IMR-90 (cell line): ENCODE results near the gene GNAZ. TPM values are rescaled to one million over a fixed set of nuclear protein-coding genes. Genes with fewer than 3 reads are reported as not detected.
A peak's percentile ranks its signal among the peaks of the same experiment; 100 is the strongest.

ENCODE experiments used
- ATAC-seq: fragments of 200-7000 bp; cut with Tn5 transposase; 2 replicates; pipeline ENCODE4 v1.9.1; 2020; ENCODE audit warnings: low read depth, mild to moderate bottlenecking, moderate library complexity
- BruUV-seq: library from RNA; stranded (reverse); fragments of 400-500 nt; replicated peaks from 2 replicates; lab custom pipeline; 2021; lab: Mats Ljungman, UMichigan
- CTCF ChIA-PET: fragments of 300-600 bp; formaldehyde crosslinking; extraction: SDS; loops from one replicate; lab custom pipeline; 2021; ENCODE audit warnings: antibody characterized with exemption; lab: Yijun Ruan, JAX
- POLR2A ChIA-PET: fragments of 300-600 bp; sonication (Branson Sonifier 250); formaldehyde crosslinking; loops from one replicate; lab custom pipeline; 2022; ENCODE audit warnings: antibody characterized with exemption; ENCODE audit not compliant: unreplicated experiment; lab: Charles Lee
- DNase-seq: peaks from one replicate; pipeline ENCODE4 v3.0.0; 2013
- H2AFZ ChIP-seq: replicated peaks from 2 replicates; pipeline ENCODE3; 2013; ENCODE audit warnings: low read length, mild to moderate bottlenecking; ENCODE audit not compliant: poor library complexity
- H2AK5ac ChIP-seq: 2 replicates; pipeline ENCODE4 v1.6.1; 2013; ENCODE audit warnings: low read depth, low read length, inconsistent platforms
- H2AK9ac ChIP-seq: replicated peaks from 2 replicates; pipeline ENCODE3; 2013; ENCODE audit warnings: mild to moderate bottlenecking, low read depth, low read length, moderate library complexity; ENCODE audit not compliant: poor library complexity
- H2BK120ac ChIP-seq: 2 replicates; pipeline ENCODE4 v1.6.1; 2013; ENCODE audit warnings: low read depth, low read length, inconsistent platforms
- H2BK15ac ChIP-seq: 3 replicates; pipeline ENCODE4 v1.6.1; 2013; ENCODE audit warnings: low read depth, low read length, inconsistent platforms
- H2BK20ac ChIP-seq: 2 replicates; pipeline ENCODE4 v1.6.1; 2013; ENCODE audit warnings: low read depth, mild to moderate bottlenecking, inconsistent platforms, low read length, moderate library complexity
- H2BK5ac ChIP-seq: 2 replicates; pipeline ENCODE4 v1.6.1; 2013; ENCODE audit warnings: mild to moderate bottlenecking, low read depth, low read length, inconsistent platforms; ENCODE audit not compliant: poor library complexity, severe bottlenecking
- H3K14ac ChIP-seq: replicated peaks from 2 replicates; pipeline ENCODE4 v1.6.1; 2013; ENCODE audit warnings: low read depth, low read length, inconsistent platforms
- H3K18ac ChIP-seq: 2 replicates; pipeline ENCODE4 v1.6.1; 2013; ENCODE audit warnings: low read depth, low read length, control low read depth
- H3K23ac ChIP-seq: 2 replicates; pipeline ENCODE4 v1.6.1; 2013; ENCODE audit warnings: low read depth, low read length, inconsistent platforms
- H3K27ac ChIP-seq: 2 replicates; pipeline ENCODE4 v1.5.1; 2013; ENCODE audit warnings: mild to moderate bottlenecking, control low read depth, low read length; ENCODE audit not compliant: insufficient read depth
- H3K27me3 ChIP-seq: 2 replicates; pipeline ENCODE4 v1.6.1; 2013; ENCODE audit warnings: low read length; ENCODE audit not compliant: control insufficient read depth, insufficient read depth
- H3K36me3 ChIP-seq: 2 replicates; pipeline ENCODE4 v1.6.1; 2013; ENCODE audit warnings: low read length, mixed read lengths; ENCODE audit not compliant: control insufficient read depth, insufficient read depth
- H3K4ac ChIP-seq: 2 replicates; pipeline ENCODE4 v1.6.1; 2013; ENCODE audit warnings: low read depth, low read length, inconsistent platforms
- H3K4me1 ChIP-seq: 2 replicates; pipeline ENCODE4 v1.6.1; 2013; ENCODE audit warnings: low read length, mixed read lengths; ENCODE audit not compliant: control insufficient read depth, insufficient read depth
- H3K4me2 ChIP-seq: 2 replicates; pipeline ENCODE4 v1.6.1; 2013; ENCODE audit warnings: low read depth, mild to moderate bottlenecking, control low read depth, low read length, moderate library complexity
- H3K4me3 ChIP-seq: 2 replicates; pipeline ENCODE4 v1.5.1; 2013; ENCODE audit warnings: low read depth, mild to moderate bottlenecking, control low read depth, low read length, moderate library complexity; ENCODE audit not compliant: insufficient read depth
- H3K56ac ChIP-seq: 2 replicates; pipeline ENCODE4 v1.6.1; 2013; ENCODE audit warnings: low read length, inconsistent platforms; ENCODE audit not compliant: insufficient read depth; ENCODE audit errors: extremely low read depth
- H3K79me1 ChIP-seq, 2 experiments: 2 replicates each; pipeline ENCODE4 v1.6.1; 2013; ENCODE audit warnings: low read length in 2 of 2, inconsistent platforms in 1 of 2, low read depth in 1 of 2
- H3K9ac ChIP-seq: 2 replicates; pipeline ENCODE4 v1.6.1; 2013; ENCODE audit warnings: low read depth, low read length, control low read depth
- H3K9me1 ChIP-seq: 2 replicates; pipeline ENCODE4 v1.6.1; 2013; ENCODE audit warnings: low read length, inconsistent platforms; ENCODE audit not compliant: insufficient read depth
- H3K9me3 ChIP-seq: 2 replicates; pipeline ENCODE4 v1.6.1; 2013; ENCODE audit warnings: low read length; ENCODE audit not compliant: control insufficient read depth, insufficient read depth
- H4K20me1 ChIP-seq: 2 replicates; pipeline ENCODE4 v1.6.1; 2013; ENCODE audit warnings: low read length, inconsistent platforms; ENCODE audit not compliant: insufficient read depth
- H4K5ac ChIP-seq: 2 replicates; pipeline ENCODE4 v1.6.1; 2013; ENCODE audit warnings: mild to moderate bottlenecking, low read depth, low read length, control low read depth
- H4K8ac ChIP-seq, 2 experiments: 2 replicates each; pipeline ENCODE4 v1.6.1; 2013; ENCODE audit warnings: low read depth in 2 of 2, low read length in 2 of 2, control low read depth in 1 of 2, inconsistent platforms in 1 of 2
- H4K91ac ChIP-seq: 2 replicates; pipeline ENCODE4 v1.6.1; 2013; ENCODE audit warnings: low read depth, low read length, inconsistent platforms; ENCODE audit not compliant: insufficient read depth
- BHLHE40 ChIP-seq: fragments of 150-350 bp; IDR thresholded peaks from 2 replicates; pipeline ENCODE4 v1.6.1; 2016; ENCODE audit warnings: mild to moderate bottlenecking, low read depth, low read length
- CEBPB ChIP-seq: IDR thresholded peaks from 2 replicates; pipeline ENCODE4 v1.6.1; 2012; ENCODE audit warnings: low read depth, low read length, improper control_type of control experiment
- CHD1 ChIP-seq: IDR thresholded peaks from 2 replicates; pipeline ENCODE4 v1.6.1; 2012; ENCODE audit warnings: low read depth, low read length, improper control_type of control experiment
- FOS ChIP-seq: fragments of 150-350 bp; IDR thresholded peaks from 2 replicates; pipeline ENCODE4 v1.6.1; 2016; ENCODE audit warnings: low read depth, low read length
- MAFK ChIP-seq: IDR thresholded peaks from 2 replicates; pipeline ENCODE4 v1.6.1; 2012; ENCODE audit warnings: low read depth, low read length, improper control_type of control experiment
- MAZ ChIP-seq: IDR thresholded peaks from 2 replicates; pipeline ENCODE4 v1.6.1; 2012; ENCODE audit warnings: low read depth, mild to moderate bottlenecking, low read length, improper control_type of control experiment, moderate library complexity, borderline replicate concordance
- MXI1 ChIP-seq: IDR thresholded peaks from 2 replicates; pipeline ENCODE4 v1.6.1; 2012; ENCODE audit warnings: low read depth, mild to moderate bottlenecking, low read length, moderate library complexity, borderline replicate concordance
- NFE2L2 ChIP-seq: fragments of 150-350 bp; IDR thresholded peaks from 2 replicates; pipeline ENCODE4 v1.6.1; 2016; ENCODE audit warnings: low read depth, mild to moderate bottlenecking, low read length
- POLR2A ChIP-seq: IDR thresholded peaks from 2 replicates; pipeline ENCODE4 v1.6.1; 2012; ENCODE audit warnings: mild to moderate bottlenecking, low read depth, low read length
- RAD21 ChIP-seq: IDR thresholded peaks from 2 replicates; pipeline ENCODE4 v1.6.1; 2012; ENCODE audit warnings: low read length, improper control_type of control experiment
- RCOR1 ChIP-seq: IDR thresholded peaks from 2 replicates; pipeline ENCODE4 v1.6.1; 2012; ENCODE audit warnings: mild to moderate bottlenecking, low read length, improper control_type of control experiment; ENCODE audit not compliant: insufficient replicate concordance
- RFX5 ChIP-seq: IDR thresholded peaks from 2 replicates; pipeline ENCODE4 v1.8.0; 2012; ENCODE audit warnings: low read depth, mild to moderate bottlenecking, low read length, moderate library complexity
- SMC3 ChIP-seq: fragments of 150-350 bp; IDR thresholded peaks from 2 replicates; pipeline ENCODE4 v1.6.1; 2016; ENCODE audit warnings: low read depth, mild to moderate bottlenecking, antibody characterized with exemption, low read length, moderate library complexity
- WGBS, 2 experiments: methylation state at CpG; one replicate each; pipeline versions ENCODE4 v1.1.5 to v1.1.7; 2013; ENCODE audit warnings: missing lambda C conversion rate in 2 of 2; ENCODE audit not compliant: insufficient read length in 1 of 2; ENCODE audit errors: extremely low coverage in 2 of 2; 5-methylcytosine and 5-hydroxymethylcytosine counted together
- dilution Hi-C: fragments of 300-500 bp; cut with HindIII; formaldehyde crosslinking; loops from one replicate; pipeline ENCODE4 v1.14.3; 2018; ENCODE audit warnings: low sequenced_read_pairs; ENCODE audit not compliant: unreplicated experiment
- in situ Hi-C: fragments of 300-500 bp; cut with MboI; formaldehyde crosslinking; loops from 3 replicates; pipeline ENCODE4 v1.14.3; 2019; ENCODE audit warnings: low sequenced_read_pairs, inconsistent platforms, mixed read lengths
- intact Hi-C: fragments of 100-400 bp; cut with micrococcal nuclease; formaldehyde crosslinking; loops from 2 replicates; pipeline ENCODE4 v1.10.0; 2022
- polyA plus RNA-seq, 3 experiments: library from polyadenylated mRNA; depleted of rRNA; stranded (reverse); fragments of >200 nt; gene quantifications; 2 replicates each; pipeline ENCODE4 v1.2.3, GENCODE V29; 2012; ENCODE audit warnings: low replicate concordance in 1 of 3
- total RNA-seq: library from RNA; depleted of rRNA; stranded (reverse); fragments of >200 nt; gene quantifications from 2 replicates; pipeline ENCODE4 v1.2.3, GENCODE V29; 2012
- TF ChIP-seq, protein P1 (sequence below): fragments of 150-350 bp; IDR thresholded peaks from 2 replicates; pipeline ENCODE4 v1.6.1; 2017; ENCODE audit warnings: mild to moderate bottlenecking, antibody characterized with exemption, low read length, low read depth
- TF ChIP-seq, protein P2 (sequence below): conservative IDR thresholded peaks from 2 replicates; pipeline ENCODE4 v1.5.1; 2012; ENCODE audit warnings: mild to moderate bottlenecking, low read depth, low read length, improper control_type of control experiment

The GNAZ gene
- total and polyA plus RNA-seq, 2 of the 4 experiments (the other 2 are of a cell fraction): 1.5 to 2.5 TPM

DNA sequence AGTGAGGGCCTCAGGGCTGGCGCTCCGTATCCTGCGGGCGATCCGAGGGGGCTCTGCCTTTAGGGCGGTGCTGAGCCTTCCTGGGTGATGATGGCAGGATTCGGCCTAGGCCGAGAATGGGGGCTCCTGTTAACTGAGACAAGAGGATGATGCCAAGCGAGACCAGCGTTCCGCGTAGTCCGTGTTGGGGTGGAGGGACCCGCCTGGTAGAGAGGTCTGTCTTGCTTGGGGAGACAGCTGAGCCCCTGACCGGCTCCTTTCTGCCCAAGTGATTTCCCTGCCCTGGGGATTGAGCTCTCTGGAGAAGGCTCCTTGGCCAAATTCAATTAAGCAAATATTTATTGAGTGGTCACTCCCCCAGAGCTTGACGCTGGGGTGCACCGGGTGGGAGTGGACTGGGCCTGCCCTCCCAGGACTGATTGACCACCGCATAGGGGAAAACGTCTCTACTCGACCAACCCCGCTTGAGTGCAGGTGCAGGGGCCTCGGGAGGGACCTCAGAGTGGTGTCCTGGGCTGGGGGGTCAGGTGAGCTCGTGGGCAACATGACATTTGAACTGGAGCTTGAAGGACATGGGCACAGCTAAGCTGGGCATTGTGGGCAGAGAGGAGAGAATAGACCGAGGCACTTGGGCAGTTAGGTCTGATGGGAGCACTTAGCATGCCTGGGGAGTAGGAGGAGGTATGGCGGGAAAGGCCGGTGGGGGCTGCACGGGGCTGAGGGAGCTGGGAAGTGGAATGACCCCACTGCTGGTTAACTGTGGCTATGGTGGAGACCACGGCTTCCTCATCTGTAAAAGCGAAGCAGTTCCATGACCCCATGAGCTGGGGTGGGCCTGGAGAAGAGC, 1.1 kb downstream of the GNAZ start:
- H3K79me1 ChIP-seq: no peaks in the 10 kb centered on the region
- no peak overlapping the region for H2BK15ac ChIP-seq
- no peaks in the 10 kb centered on the region for H3K9me1 ChIP-seq
- 83% methylated on average over 8 of the region's 29 CpGs; no CpG with 5 or more reads in 1 of the 2 experiments for WGBS, 2 experiments
- DNase-seq (no peak), ATAC-seq (no peak)
- no TSS peak for BruUV-seq
- H3K27ac ChIP-seq: no peak overlapping the region
- H3K4me2 ChIP-seq: no peak overlapping the region
- intact Hi-C loops (no loop called here), dilution Hi-C loops (no loop called here), in situ Hi-C loops (no loop called here)
- H4K20me1 ChIP-seq: no peaks in the 10 kb centered on the region
- no peak overlapping the region for H3K4ac ChIP-seq
- no peak overlapping the region for H2BK20ac ChIP-seq
- no peak overlapping the region for H2BK120ac ChIP-seq
- POLR2A ChIA-PET: no interaction called here
- H4K8ac ChIP-seq: no peak overlapping the region
- no peaks in the 10 kb centered on the region for H3K9me3 ChIP-seq
- no peak overlapping the region for H2BK5ac ChIP-seq
- no peak overlapping the region for H3K9ac ChIP-seq
- no peak overlapping the region for H3K14ac ChIP-seq
- H2AK9ac ChIP-seq: no peak overlapping the region
- no peak overlapping the region for H3K18ac ChIP-seq
- peaks cover 8% of the 10 kb centered on the region; the same call in 1 of the 2 replicates for H3K27me3 ChIP-seq
- no peak overlapping the region for H4K91ac ChIP-seq
- no peaks in the 10 kb centered on the region for H3K4me1 ChIP-seq
- H3K36me3 ChIP-seq: no peaks in the 10 kb centered on the region
- H3K23ac ChIP-seq: no peak overlapping the region
- H2AK5ac ChIP-seq: no peak overlapping the region
- H4K5ac ChIP-seq: no peak overlapping the region
- H3K56ac ChIP-seq: no peak overlapping the region
- CTCF ChIA-PET: interaction anchor here (0.6 kb wide), 1 partner anchor 47 kb away, joined by 7 read pairs; no protein-coding TSS in a partner anchor
- no peak overlapping the region for H3K4me3 ChIP-seq
- H2AFZ ChIP-seq: peak overlapping the region; percentile 40
- TF ChIP-seq SMC3: no peak
- no peak for TF ChIP-seq NFE2L2
- no peak for TF ChIP-seq CEBPB
- TF ChIP-seq BHLHE40: no peak
- TF ChIP-seq RCOR1: no peak
- TF ChIP-seq, protein P1, sequence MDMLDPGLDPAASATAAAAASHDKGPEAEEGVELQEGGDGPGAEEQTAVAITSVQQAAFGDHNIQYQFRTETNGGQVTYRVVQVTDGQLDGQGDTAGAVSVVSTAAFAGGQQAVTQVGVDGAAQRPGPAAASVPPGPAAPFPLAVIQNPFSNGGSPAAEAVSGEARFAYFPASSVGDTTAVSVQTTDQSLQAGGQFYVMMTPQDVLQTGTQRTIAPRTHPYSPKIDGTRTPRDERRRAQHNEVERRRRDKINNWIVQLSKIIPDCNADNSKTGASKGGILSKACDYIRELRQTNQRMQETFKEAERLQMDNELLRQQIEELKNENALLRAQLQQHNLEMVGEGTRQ: no peak
- TF ChIP-seq, protein P2, sequence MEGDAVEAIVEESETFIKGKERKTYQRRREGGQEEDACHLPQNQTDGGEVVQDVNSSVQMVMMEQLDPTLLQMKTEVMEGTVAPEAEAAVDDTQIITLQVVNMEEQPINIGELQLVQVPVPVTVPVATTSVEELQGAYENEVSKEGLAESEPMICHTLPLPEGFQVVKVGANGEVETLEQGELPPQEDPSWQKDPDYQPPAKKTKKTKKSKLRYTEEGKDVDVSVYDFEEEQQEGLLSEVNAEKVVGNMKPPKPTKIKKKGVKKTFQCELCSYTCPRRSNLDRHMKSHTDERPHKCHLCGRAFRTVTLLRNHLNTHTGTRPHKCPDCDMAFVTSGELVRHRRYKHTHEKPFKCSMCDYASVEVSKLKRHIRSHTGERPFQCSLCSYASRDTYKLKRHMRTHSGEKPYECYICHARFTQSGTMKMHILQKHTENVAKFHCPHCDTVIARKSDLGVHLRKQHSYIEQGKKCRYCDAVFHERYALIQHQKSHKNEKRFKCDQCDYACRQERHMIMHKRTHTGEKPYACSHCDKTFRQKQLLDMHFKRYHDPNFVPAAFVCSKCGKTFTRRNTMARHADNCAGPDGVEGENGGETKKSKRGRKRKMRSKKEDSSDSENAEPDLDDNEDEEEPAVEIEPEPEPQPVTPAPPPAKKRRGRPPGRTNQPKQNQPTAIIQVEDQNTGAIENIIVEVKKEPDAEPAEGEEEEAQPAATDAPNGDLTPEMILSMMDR: no peak
- TF ChIP-seq MAFK: no peak
- TF ChIP-seq MAZ: no peak
- TF ChIP-seq POLR2A: no peak
- no peak for TF ChIP-seq RFX5
- no peak for TF ChIP-seq MXI1
- TF ChIP-seq CHD1: no peak
- TF ChIP-seq RAD21: no peak
- TF ChIP-seq FOS: no peak
